WTC11 (cell line): ENCODE measurements around the gene SYT1. TPM values are rescaled to one million over a fixed set of nuclear protein-coding genes. Genes with fewer than 3 reads are reported as not detected.

Experiments
- ATAC-seq: fragments of 200-7000 bp; cut with Tn5 transposase; 2 replicates; pipeline ENCODE4 v1.10.0; 2021; ENCODE audit warnings: mild to moderate bottlenecking, moderate library complexity
- CTCF ChIA-PET: fragments of 300-600 bp; sonication (Branson Sonifier 250); formaldehyde crosslinking; loops from one replicate; lab custom pipeline; 2021; ENCODE audit warnings: antibody characterized with exemption; lab: Charles Lee
- POLR2A ChIA-PET: fragments of 350-600 bp; sonication (Branson Sonifier 250); formaldehyde crosslinking; loops from one replicate; lab custom pipeline; 2021; ENCODE audit warnings: antibody characterized with exemption; lab: Charles Lee
- DNase-seq: peaks from one replicate; pipeline ENCODE4 v3.0.0; 2021; ENCODE audit warnings: low spot score
- H3K27ac Mint-ChIP-seq: 2 replicates; pipeline ENCODE4 v1.8.0; 2021; ENCODE audit warnings: mixed read lengths
- H3K27me3 Mint-ChIP-seq: 2 replicates; pipeline ENCODE4 v1.8.0; 2021; ENCODE audit warnings: low read depth, mild to moderate bottlenecking, moderate library complexity, mixed read lengths
- H3K36me3 Mint-ChIP-seq: 2 replicates; pipeline ENCODE4 v1.8.0; 2021; ENCODE audit warnings: mixed read lengths
- H3K4me1 Mint-ChIP-seq: 2 replicates; pipeline ENCODE4 v1.8.0; 2022; ENCODE audit warnings: mixed read lengths
- H3K4me3 Mint-ChIP-seq: 2 replicates; pipeline ENCODE4 v1.8.0; 2021; ENCODE audit warnings: mild to moderate bottlenecking, moderate library complexity, mixed read lengths
- H3K9me3 Mint-ChIP-seq: 2 replicates; pipeline ENCODE4 v1.8.0; 2021; ENCODE audit warnings: mixed read lengths
- AFF4 ChIP-seq: sonication (generic); formaldehyde crosslinking; IDR thresholded peaks from 2 replicates; pipeline ENCODE4 v1.8.1; 2023; ENCODE audit warnings: mild to moderate bottlenecking, missing genetic modification reagents, borderline replicate concordance
- CTCF ChIP-seq: fragments of 200-600 bp; IDR thresholded peaks from 2 replicates; pipeline ENCODE4 v1.8.0; 2022; ENCODE audit warnings: antibody characterized with exemption
- E2F4 ChIP-seq: sonication (generic); formaldehyde crosslinking; IDR thresholded peaks from 2 replicates; pipeline ENCODE4 v1.8.1; 2022; ENCODE audit warnings: low read depth, mild to moderate bottlenecking, moderate library complexity, missing genetic modification reagents, borderline replicate concordance
- GABPB1 ChIP-seq: sonication (generic); formaldehyde crosslinking; IDR thresholded peaks from 2 replicates; pipeline ENCODE4 v1.8.1; 2023; ENCODE audit warnings: mild to moderate bottlenecking, missing genetic modification reagents
- GRHL2 ChIP-seq: fragments of 250-450 bp; sonication (Bioruptor Pico); IDR thresholded peaks from 2 replicates; pipeline ENCODE4 v1.8.0; 2022; ENCODE audit warnings: mild to moderate bottlenecking, moderate library complexity; ENCODE audit not compliant: insufficient replicate concordance, severe bottlenecking
- HMGXB4 ChIP-seq: sonication (generic); formaldehyde crosslinking; IDR thresholded peaks from 2 replicates; pipeline ENCODE4 v1.8.1; 2023; ENCODE audit warnings: mild to moderate bottlenecking, moderate library complexity, missing genetic modification reagents
- JAZF1 ChIP-seq: fragments of 250-450 bp; sonication (Bioruptor Pico); IDR thresholded peaks from 2 replicates; pipeline ENCODE4 v1.9.0; 2021; ENCODE audit warnings: moderate library complexity, mild to moderate bottlenecking, inconsistent platforms
- MXD4 ChIP-seq: fragments of 250-450 bp; sonication (Bioruptor Pico); IDR thresholded peaks from 2 replicates; pipeline ENCODE4 v1.8.0; 2021; ENCODE audit warnings: mild to moderate bottlenecking, moderate library complexity, borderline replicate concordance
- NR3C1 ChIP-seq: sonication (generic); formaldehyde crosslinking; conservative IDR thresholded peaks from 2 replicates; pipeline ENCODE4 v1.8.1; 2023; ENCODE audit warnings: low read depth, mild to moderate bottlenecking, missing genetic modification reagents
- RORB ChIP-seq: fragments of 250-450 bp; sonication (Bioruptor Pico); IDR thresholded peaks from 2 replicates; pipeline ENCODE4 v1.9.0; 2021; ENCODE audit warnings: mild to moderate bottlenecking
- SOX15 ChIP-seq: fragments of 250-450 bp; sonication (Bioruptor Pico); IDR thresholded peaks from 2 replicates; pipeline ENCODE4 v1.9.0; 2021; ENCODE audit warnings: mild to moderate bottlenecking
- TP53 ChIP-seq: sonication (generic); formaldehyde crosslinking; IDR thresholded peaks from 2 replicates; pipeline ENCODE4 v1.8.1; 2023; ENCODE audit warnings: mild to moderate bottlenecking, missing genetic modification reagents
- ZBTB21 ChIP-seq: sonication (generic); formaldehyde crosslinking; IDR thresholded peaks from 2 replicates; pipeline ENCODE4 v1.8.1; 2023; ENCODE audit warnings: mild to moderate bottlenecking, missing genetic modification reagents, borderline replicate concordance
- ZBTB43 ChIP-seq: sonication (generic); formaldehyde crosslinking; IDR thresholded peaks from 2 replicates; pipeline ENCODE4 v1.8.1; 2023; ENCODE audit warnings: mild to moderate bottlenecking, missing genetic modification reagents
- ZMAT4 ChIP-seq: fragments of 250-450 bp; sonication (Bioruptor Pico); IDR thresholded peaks from 2 replicates; pipeline ENCODE4 v1.9.0; 2021; ENCODE audit warnings: mild to moderate bottlenecking
- ZNF219 ChIP-seq: sonication (generic); formaldehyde crosslinking; IDR thresholded peaks from 2 replicates; pipeline ENCODE4 v1.8.0; 2023; ENCODE audit warnings: missing genetic modification reagents, mild to moderate bottlenecking, borderline replicate concordance
- ZNF425 ChIP-seq: fragments of 250-450 bp; sonication (Bioruptor Pico); conservative IDR thresholded peaks from 2 replicates; pipeline ENCODE4 v1.9.0; 2021; ENCODE audit warnings: mild to moderate bottlenecking
- ZNF512 ChIP-seq: sonication (generic); formaldehyde crosslinking; IDR thresholded peaks from 2 replicates; pipeline ENCODE4 v1.8.1; 2022; ENCODE audit warnings: missing genetic modification reagents, borderline replicate concordance
- total RNA-seq: library from RNA; stranded (reverse); gene quantifications from 3 replicates; pipeline ENCODE4 v1.2.3, GENCODE V29; 2021

The SYT1 gene
- total RNA-seq, 1 experiment from 2014 or later, result 45.2 TPM

- peaks cover 8% of the 10 kb centered on the region; the same call in 1 of the 2 replicates for H3K4me1 Mint-ChIP-seq
- H3K9me3 Mint-ChIP-seq, result no peaks in the 10 kb centered on the region
- H3K4me3 Mint-ChIP-seq, result no peak overlapping the region
- no peak for ATAC-seq
- no peaks in the 10 kb centered on the region for H3K27me3 Mint-ChIP-seq
- H3K27ac Mint-ChIP-seq, result no peak overlapping the region
- ChIA-PET POLR2A (no interaction called here), CTCF (no interaction called here)
- TF ChIP-seq AFF4 (CRISPR knock-in tag) (no peak), TP53 (no peak), ZNF219 (CRISPR knock-in tag) (no peak), NR3C1 (no peak), SOX15 (CRISPR knock-in tag) (no peak), MXD4 (no peak), GABPB1 (CRISPR knock-in tag) (no peak), HMGXB4 (CRISPR knock-in tag) (no peak), ZBTB21 (CRISPR knock-in tag) (no peak), ZNF512 (CRISPR knock-in tag) (no peak), CTCF (no peak), E2F4 (CRISPR knock-in tag) (no peak), ZMAT4 (CRISPR knock-in tag) (no peak), ZNF425 (CRISPR knock-in tag) (no peak), GRHL2 (CRISPR knock-in tag) (no peak), JAZF1 (CRISPR knock-in tag) (no peak), RORB (CRISPR knock-in tag) (no peak), ZBTB43 (CRISPR knock-in tag) (no peak)
- DNase-seq, result no peak
- H3K36me3 Mint-ChIP-seq, result peaks cover 30% of the 10 kb centered on the region
Observed at GRCh38 chr12:79296133-79296532, 431.6 kb downstream of the SYT1 start.
